ENCODE measurements around the gene DSCAM.

Gene DSCAM

DNA sequence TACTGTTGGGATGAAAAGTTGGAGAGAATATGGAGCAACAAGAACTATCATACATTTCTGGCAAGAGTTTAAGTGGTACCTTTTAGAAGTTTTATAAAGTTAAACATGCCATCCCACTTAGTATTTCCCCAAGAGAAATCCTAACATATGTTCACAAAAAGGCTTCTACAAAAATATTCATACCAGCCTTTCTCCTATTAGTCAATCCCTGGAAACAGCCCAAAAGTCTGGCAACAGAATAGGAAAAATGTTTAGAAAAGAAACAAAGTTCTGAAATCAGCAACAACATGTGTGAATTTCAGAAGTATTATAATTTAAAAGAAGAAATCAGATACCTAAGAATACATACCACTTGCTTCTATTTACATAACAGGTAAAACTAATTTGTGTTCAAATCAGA is 271.0 kb downstream of the DSCAM start:
- no peaks in the 10 kb centered on the region for H3K36me3 ChIP-seq (ENCODE audit: control insufficient read depth, insufficient read depth, low read length)
- H3K9me3 ChIP-seq (ENCODE audit: control insufficient read depth, low read length) = no peaks in the 10 kb centered on the region
- no peak overlapping the region for H3K27ac ChIP-seq (ENCODE audit: insufficient read depth, low read length, poor library complexity, severe bottlenecking)
- no peaks in the 10 kb centered on the region for H3K27me3 ChIP-seq (replicated peaks; ENCODE audit: control insufficient read depth, insufficient read depth, low read length, poor library complexity, severe bottlenecking)
- no peak overlapping the region for H3K4me3 ChIP-seq (ENCODE audit: insufficient read depth, low read depth, low read length, poor library complexity, severe bottlenecking)
- DNase-seq = no peak
- H3K4me1 ChIP-seq (ENCODE audit: control insufficient read depth, insufficient read depth, low read length, poor library complexity, severe bottlenecking) = no peaks in the 10 kb centered on the region

DNA sequence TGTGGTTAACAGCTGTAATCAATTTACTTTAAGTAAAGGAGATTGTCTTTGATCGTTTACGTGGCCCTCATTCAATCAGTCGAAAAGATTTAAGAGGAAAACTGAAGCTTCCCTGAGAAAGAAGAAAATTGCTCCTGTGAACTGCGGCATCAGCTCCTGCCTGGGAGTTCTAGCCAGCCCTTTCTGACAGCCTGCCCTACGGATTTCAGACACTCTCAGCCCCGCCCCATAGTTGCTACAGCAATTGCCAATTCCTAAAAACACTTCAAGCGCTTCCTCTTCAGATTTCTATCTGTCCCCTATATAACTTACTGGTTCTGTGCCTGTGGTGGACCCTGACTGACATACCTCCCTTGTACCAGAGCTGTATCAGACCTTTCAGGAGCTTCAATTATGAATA is 277.6 kb downstream of the DSCAM start:
- no peaks in the 10 kb centered on the region for H3K4me1 ChIP-seq (ENCODE audit: control insufficient read depth, insufficient read depth, low read length, poor library complexity, severe bottlenecking)
- H3K27ac ChIP-seq (ENCODE audit: insufficient read depth, low read length, poor library complexity, severe bottlenecking) = no peak overlapping the region
- H3K4me3 ChIP-seq (ENCODE audit: insufficient read depth, low read depth, low read length, poor library complexity, severe bottlenecking) = no peak overlapping the region
- H3K9me3 ChIP-seq (ENCODE audit: control insufficient read depth, low read length) = no peaks in the 10 kb centered on the region
- no peaks in the 10 kb centered on the region for H3K27me3 ChIP-seq (replicated peaks; ENCODE audit: control insufficient read depth, insufficient read depth, low read length, poor library complexity, severe bottlenecking)
- no peaks in the 10 kb centered on the region for H3K36me3 ChIP-seq (ENCODE audit: control insufficient read depth, insufficient read depth, low read length)
- no peak for DNase-seq

DNA sequence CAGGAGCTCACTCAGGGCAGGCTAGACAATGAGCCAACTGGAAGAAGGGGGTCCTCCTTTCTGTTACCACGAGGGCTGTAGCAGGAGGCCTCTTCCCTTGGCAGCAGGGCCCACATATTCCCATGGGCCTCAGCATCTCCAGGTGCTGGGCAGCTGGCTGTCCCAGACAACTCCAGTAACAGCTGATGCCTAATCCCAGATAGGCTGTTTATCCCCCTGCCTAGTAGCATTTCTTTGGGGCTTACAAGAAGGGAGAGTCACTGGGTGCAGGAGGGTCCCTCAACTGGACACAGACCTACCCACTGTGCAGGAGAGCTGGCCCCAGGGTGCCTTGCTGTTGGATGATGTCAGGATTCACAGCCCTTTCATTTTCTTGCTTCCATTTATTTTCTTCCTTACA is 278.2 kb downstream of the DSCAM start:
- Histone ChIP-seq H3K36me3 (ENCODE audit: control insufficient read depth, insufficient read depth, low read length) (no peaks in the 10 kb centered on the region), H3K27ac (ENCODE audit: insufficient read depth, low read length, poor library complexity, severe bottlenecking) (no peak overlapping the region)
- DNase-seq = no peak

DNA sequence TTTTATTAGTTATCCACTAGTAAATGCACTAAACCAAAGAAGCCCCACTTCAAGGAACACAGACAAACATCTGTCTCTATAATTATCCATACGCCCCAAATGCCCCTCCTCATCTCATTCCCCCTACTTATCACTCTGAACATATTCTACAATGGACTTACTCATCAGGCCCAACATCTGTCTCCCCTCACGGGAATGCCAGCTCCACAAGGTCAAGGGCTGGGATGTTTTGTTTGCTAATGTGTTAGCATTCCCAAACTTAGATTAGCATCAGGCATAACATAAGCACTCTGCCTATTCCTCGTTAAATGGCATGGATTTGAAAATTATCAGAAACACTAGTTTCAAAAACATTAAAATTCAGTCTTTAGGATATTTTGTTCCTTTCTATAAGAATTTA is 279.5 kb downstream of the DSCAM start:
- no peaks in the 10 kb centered on the region for H3K36me3 ChIP-seq (ENCODE audit: control insufficient read depth, insufficient read depth, low read length)
- DNase-seq = no peak

More for the DNA sequence above, 278.2 kb downstream of the DSCAM start:
- Histone ChIP-seq H3K4me3 (ENCODE audit: insufficient read depth, low read depth, low read length, poor library complexity, severe bottlenecking) (no peak overlapping the region), H3K4me1 (ENCODE audit: control insufficient read depth, insufficient read depth, low read length, poor library complexity, severe bottlenecking) (no peaks in the 10 kb centered on the region), H3K27me3 (replicated peaks; ENCODE audit: control insufficient read depth, insufficient read depth, low read length, poor library complexity, severe bottlenecking) (no peaks in the 10 kb centered on the region), H3K9me3 (ENCODE audit: control insufficient read depth, low read length) (no peaks in the 10 kb centered on the region)

DNA sequence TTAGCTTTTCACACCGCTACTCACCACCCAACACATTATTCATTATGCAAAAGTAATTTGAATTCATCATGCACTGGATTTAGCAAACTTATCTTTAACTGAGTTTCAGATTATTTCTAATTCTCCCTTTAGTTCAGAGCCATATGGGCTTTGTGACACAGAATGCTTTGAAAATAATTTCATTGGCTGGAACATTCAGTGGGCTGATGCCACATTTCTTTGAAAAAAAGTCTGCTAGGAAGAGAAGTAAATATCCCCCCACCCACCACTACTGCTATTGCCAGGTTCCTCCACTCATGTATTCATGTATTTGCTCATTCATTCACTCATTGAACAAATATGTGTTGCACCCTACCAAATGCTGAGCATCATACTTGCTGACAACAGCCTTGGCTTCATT is 280.5 kb downstream of the DSCAM start:
- Histone ChIP-seq H3K27me3 (replicated peaks; ENCODE audit: control insufficient read depth, insufficient read depth, low read length, poor library complexity, severe bottlenecking) (no peaks in the 10 kb centered on the region), H3K27ac (ENCODE audit: insufficient read depth, low read length, poor library complexity, severe bottlenecking) (no peak overlapping the region), H3K9me3 (ENCODE audit: control insufficient read depth, low read length) (no peaks in the 10 kb centered on the region), H3K4me1 (ENCODE audit: control insufficient read depth, insufficient read depth, low read length, poor library complexity, severe bottlenecking) (no peaks in the 10 kb centered on the region), H3K4me3 (ENCODE audit: insufficient read depth, low read depth, low read length, poor library complexity, severe bottlenecking) (no peak overlapping the region), H3K36me3 (ENCODE audit: control insufficient read depth, insufficient read depth, low read length) (no peaks in the 10 kb centered on the region)
- DNase-seq = no peak

More for the DNA sequence above, 279.5 kb downstream of the DSCAM start:
- H3K27me3 ChIP-seq (replicated peaks; ENCODE audit: control insufficient read depth, insufficient read depth, low read length, poor library complexity, severe bottlenecking) = no peaks in the 10 kb centered on the region
- H3K4me3 ChIP-seq (ENCODE audit: insufficient read depth, low read depth, low read length, poor library complexity, severe bottlenecking) = no peak overlapping the region
- no peak overlapping the region for H3K27ac ChIP-seq (ENCODE audit: insufficient read depth, low read length, poor library complexity, severe bottlenecking)
- no peaks in the 10 kb centered on the region for H3K9me3 ChIP-seq (ENCODE audit: control insufficient read depth, low read length)
- H3K4me1 ChIP-seq (ENCODE audit: control insufficient read depth, insufficient read depth, low read length, poor library complexity, severe bottlenecking) = no peaks in the 10 kb centered on the region

DNA sequence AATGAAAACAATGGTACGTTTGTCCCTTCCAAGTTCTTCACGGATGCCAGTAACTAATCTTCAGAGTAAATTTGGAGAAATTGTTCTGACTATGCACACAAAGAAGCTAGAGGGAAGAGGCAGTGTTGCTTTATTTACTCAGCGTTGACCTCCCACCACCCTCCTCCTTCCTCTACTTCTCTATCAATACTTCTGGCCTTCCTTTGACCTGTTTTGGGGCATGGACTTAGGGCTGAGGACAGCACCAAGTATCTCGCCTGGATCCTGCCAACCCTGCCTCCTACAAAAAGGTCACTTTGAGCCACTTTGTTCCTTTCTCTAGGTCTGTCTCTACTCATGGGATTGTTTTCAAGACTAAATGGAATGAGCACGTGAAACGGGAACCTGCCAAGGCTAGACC is 282.6 kb downstream of the DSCAM start:
- H3K27ac ChIP-seq (ENCODE audit: insufficient read depth, low read length, poor library complexity, severe bottlenecking) = no peak overlapping the region
- no peaks in the 10 kb centered on the region for H3K36me3 ChIP-seq (ENCODE audit: control insufficient read depth, insufficient read depth, low read length)
- H3K9me3 ChIP-seq (ENCODE audit: control insufficient read depth, low read length) = no peaks in the 10 kb centered on the region
- no peaks in the 10 kb centered on the region for H3K27me3 ChIP-seq (replicated peaks; ENCODE audit: control insufficient read depth, insufficient read depth, low read length, poor library complexity, severe bottlenecking)
- no peak overlapping the region for H3K4me3 ChIP-seq (ENCODE audit: insufficient read depth, low read depth, low read length, poor library complexity, severe bottlenecking)
- no peak for DNase-seq
- no peaks in the 10 kb centered on the region for H3K4me1 ChIP-seq (ENCODE audit: control insufficient read depth, insufficient read depth, low read length, poor library complexity, severe bottlenecking)

DNA sequence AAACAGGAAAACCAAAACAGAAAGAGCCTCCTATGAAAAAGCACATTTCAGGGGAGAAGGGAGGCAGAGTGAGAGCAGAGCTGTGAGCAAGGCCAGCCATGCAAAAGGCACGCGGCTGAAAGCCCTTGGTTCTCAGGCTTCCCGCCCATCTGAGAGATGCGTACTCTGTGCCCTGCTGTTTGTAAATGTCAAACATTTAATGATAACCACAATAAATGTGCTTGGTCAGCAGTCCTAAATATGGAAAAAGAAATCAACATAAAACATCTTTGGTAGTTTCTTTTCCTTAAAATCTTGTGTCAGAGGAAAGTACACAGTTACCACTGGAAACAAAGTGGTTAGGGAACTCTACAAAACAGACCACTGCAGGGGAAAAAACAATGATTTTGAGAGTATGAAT is 283.1 kb downstream of the DSCAM start:
- no peak for DNase-seq
- Histone ChIP-seq H3K27me3 (replicated peaks; ENCODE audit: control insufficient read depth, insufficient read depth, low read length, poor library complexity, severe bottlenecking) (no peaks in the 10 kb centered on the region), H3K36me3 (ENCODE audit: control insufficient read depth, insufficient read depth, low read length) (no peaks in the 10 kb centered on the region), H3K27ac (ENCODE audit: insufficient read depth, low read length, poor library complexity, severe bottlenecking) (no peak overlapping the region), H3K9me3 (ENCODE audit: control insufficient read depth, low read length) (no peaks in the 10 kb centered on the region), H3K4me3 (ENCODE audit: insufficient read depth, low read depth, low read length, poor library complexity, severe bottlenecking) (no peak overlapping the region), H3K4me1 (ENCODE audit: control insufficient read depth, insufficient read depth, low read length, poor library complexity, severe bottlenecking) (no peaks in the 10 kb centered on the region)

DNA sequence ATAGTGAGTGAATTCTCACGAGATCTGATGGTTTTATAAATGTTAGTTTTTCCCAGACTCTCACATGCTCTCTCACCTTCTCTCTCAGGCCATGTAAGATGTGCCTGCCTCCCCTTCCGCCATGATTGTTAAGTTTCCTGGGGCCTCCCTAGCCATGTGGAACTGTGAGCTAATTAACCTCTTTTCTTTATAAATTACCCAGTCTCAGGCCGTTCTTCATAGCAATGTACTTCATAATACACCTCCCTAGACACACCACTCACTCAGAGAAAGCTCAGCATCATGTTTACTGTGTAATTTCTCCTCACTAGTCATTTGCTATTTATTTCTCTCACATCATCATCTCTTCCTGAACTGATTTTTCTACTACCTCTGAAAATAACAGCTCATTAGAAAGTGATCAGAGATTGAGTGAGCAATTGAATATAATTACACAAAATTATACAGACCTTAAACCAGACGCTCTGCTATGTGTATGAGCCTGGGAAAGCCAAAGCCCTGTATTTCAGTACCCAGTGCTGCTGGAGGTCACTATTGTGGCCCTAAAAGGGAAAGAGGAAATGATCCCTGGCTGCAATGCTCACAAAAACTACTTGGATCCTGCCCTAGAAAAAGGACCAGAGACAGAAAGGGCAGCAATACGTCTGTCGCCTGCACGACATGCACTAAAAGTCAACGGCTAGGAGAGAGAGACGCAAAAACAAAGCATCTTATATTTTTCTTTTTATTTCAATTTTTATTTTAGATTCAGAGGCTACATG is 284.5 kb downstream of the DSCAM start:
- no peaks in the 10 kb centered on the region for H3K9me3 ChIP-seq (ENCODE audit: control insufficient read depth, low read length)
- no peak for DNase-seq
- no peaks in the 10 kb centered on the region for H3K27me3 ChIP-seq (replicated peaks; ENCODE audit: control insufficient read depth, insufficient read depth, low read length, poor library complexity, severe bottlenecking)
- H3K27ac ChIP-seq (ENCODE audit: insufficient read depth, low read length, poor library complexity, severe bottlenecking) = no peak overlapping the region
- no peak overlapping the region for H3K4me3 ChIP-seq (ENCODE audit: insufficient read depth, low read depth, low read length, poor library complexity, severe bottlenecking)
- no peaks in the 10 kb centered on the region for H3K4me1 ChIP-seq (ENCODE audit: control insufficient read depth, insufficient read depth, low read length, poor library complexity, severe bottlenecking)
- no peaks in the 10 kb centered on the region for H3K36me3 ChIP-seq (ENCODE audit: control insufficient read depth, insufficient read depth, low read length)

DNA sequence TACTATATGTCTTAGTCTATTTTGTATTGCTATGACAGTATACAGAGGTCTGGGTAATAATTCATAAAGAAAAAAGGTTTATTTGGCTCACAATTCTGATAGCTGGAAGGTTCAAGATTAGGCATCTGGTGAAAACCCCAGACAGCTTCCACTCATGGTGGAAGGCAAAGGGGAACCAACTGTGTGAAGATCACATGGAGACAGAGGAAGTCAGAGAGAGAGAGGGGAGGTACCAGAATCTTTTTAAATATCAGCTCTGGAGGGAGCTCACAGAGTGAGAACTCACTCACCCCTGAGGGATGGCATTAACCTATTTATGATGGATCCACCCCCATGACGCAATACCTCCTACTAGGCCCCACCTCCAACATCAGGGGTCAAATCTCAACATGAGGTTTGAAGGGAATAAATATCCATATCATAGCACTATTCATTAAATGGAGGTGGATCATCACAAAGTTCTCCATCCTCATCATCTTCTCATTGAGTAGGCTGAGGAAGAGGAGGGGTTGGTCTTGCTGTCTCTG is 290.5 kb downstream of the DSCAM start:
- Histone ChIP-seq H3K4me1 (ENCODE audit: control insufficient read depth, insufficient read depth, low read length, poor library complexity, severe bottlenecking) (no peaks in the 10 kb centered on the region), H3K36me3 (ENCODE audit: control insufficient read depth, insufficient read depth, low read length) (no peaks in the 10 kb centered on the region), H3K4me3 (ENCODE audit: insufficient read depth, low read depth, low read length, poor library complexity, severe bottlenecking) (no peak overlapping the region), H3K9me3 (ENCODE audit: control insufficient read depth, low read length) (no peaks in the 10 kb centered on the region), H3K27ac (ENCODE audit: insufficient read depth, low read length, poor library complexity, severe bottlenecking) (no peak overlapping the region), H3K27me3 (replicated peaks; ENCODE audit: control insufficient read depth, insufficient read depth, low read length, poor library complexity, severe bottlenecking) (no peaks in the 10 kb centered on the region)
- DNase-seq = no peak

DNA sequence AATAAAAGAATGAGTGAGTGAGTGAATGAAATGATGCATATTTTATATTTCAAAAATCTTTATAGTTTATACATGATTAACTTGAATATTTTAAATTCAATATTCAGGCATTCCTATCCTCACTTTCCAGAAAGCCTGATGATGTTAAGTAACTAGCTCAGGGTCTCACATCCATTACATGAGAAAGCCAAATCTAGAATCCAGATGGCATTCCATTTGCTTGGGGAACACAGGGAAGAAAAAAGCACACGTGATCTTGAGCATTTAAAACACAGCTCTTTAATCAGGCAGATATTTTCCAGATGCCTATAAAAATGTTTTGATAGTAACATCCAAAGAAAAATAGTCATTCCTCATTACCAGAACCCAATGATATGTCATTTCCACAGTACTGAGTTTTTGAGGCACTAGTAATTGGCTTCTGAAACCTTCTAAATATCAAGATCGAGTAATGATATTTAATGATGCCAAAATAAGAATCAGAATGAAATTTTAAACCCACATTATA is 291.9 kb downstream of the DSCAM start:
- no peaks in the 10 kb centered on the region for H3K36me3 ChIP-seq (ENCODE audit: control insufficient read depth, insufficient read depth, low read length)
- no peak overlapping the region for H3K4me3 ChIP-seq (ENCODE audit: insufficient read depth, low read depth, low read length, poor library complexity, severe bottlenecking)

More for the DNA sequence above, 291.9 kb downstream of the DSCAM start:
- Histone ChIP-seq H3K9me3 (ENCODE audit: control insufficient read depth, low read length) (no peaks in the 10 kb centered on the region), H3K27ac (ENCODE audit: insufficient read depth, low read length, poor library complexity, severe bottlenecking) (no peak overlapping the region), H3K4me1 (ENCODE audit: control insufficient read depth, insufficient read depth, low read length, poor library complexity, severe bottlenecking) (no peaks in the 10 kb centered on the region), H3K27me3 (replicated peaks; ENCODE audit: control insufficient read depth, insufficient read depth, low read length, poor library complexity, severe bottlenecking) (no peaks in the 10 kb centered on the region)
- no peak for DNase-seq

Measured in effector memory CD4-positive, alpha-beta T cell (primary cell).